Measurements from ENCODE around the gene GPR132. TPM values are rescaled to one million over a fixed set of nuclear protein-coding genes. Genes with fewer than 3 reads are reported as not detected.

Gene GPR132
- total and polyA plus RNA-seq, 10 of the 15 experiments (the other 5 are each of a cell fraction or from before 2014, with no cell fraction given), result 1.9 to 49.3 (median 20.4) TPM

DNA sequence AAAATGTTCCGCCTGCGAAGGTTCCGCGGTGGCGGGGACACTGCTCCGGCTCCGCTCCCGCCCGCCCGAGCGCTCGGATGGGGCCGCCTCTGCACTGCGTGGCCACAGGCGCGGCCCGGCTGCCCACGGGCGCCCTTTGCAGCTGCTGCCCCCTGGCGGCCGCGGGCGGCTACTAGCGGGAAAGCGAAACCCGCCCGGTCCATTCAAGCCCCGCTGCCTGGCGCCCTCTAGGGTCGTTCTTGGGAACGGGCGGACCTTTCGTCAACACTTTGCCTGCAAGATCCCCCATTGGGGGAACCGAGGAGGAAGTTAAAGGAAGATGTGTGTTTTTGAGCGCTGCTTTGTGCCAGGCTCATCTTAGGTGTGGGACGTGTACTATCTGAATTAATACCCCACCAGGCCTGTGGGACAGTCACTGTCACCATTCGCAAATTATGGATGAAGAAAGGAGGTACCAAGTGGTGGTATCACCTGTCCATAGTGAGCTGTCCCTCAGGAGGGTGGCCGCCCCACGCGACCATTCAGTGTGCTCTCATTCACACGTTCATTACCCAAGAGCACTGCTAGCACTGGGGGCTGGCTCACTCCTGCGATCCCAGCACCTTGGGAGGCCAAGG, 19.4 kb downstream of the GPR132 start (continued):
- TF ChIP-seq, protein P1, sequence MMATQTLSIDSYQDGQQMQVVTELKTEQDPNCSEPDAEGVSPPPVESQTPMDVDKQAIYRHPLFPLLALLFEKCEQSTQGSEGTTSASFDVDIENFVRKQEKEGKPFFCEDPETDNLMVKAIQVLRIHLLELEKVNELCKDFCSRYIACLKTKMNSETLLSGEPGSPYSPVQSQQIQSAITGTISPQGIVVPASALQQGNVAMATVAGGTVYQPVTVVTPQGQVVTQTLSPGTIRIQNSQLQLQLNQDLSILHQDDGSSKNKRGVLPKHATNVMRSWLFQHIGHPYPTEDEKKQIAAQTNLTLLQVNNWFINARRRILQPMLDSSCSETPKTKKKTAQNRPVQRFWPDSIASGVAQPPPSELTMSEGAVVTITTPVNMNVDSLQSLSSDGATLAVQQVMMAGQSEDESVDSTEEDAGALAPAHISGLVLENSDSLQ (IDR thresholded peaks at IDR 0.05), result no peak
- TF ChIP-seq RBBP5 (conservative IDR thresholded peaks at IDR 0.05) (no peak), SREBF2 (IDR thresholded peaks at IDR 0.05; ENCODE audit: low read length) (no peak), RCOR1 (conservative IDR thresholded peaks at IDR 0.05; ENCODE audit: low read depth, low read length) (no peak), SIN3A (IDR thresholded peaks at IDR 0.05; ENCODE audit: low read depth, low read length) (no peak), CBX5 (IDR thresholded peaks at IDR 0.05; ENCODE audit: low read depth) (0 out of 2 replicates have a peak, but pooled peaks have one; percentile 63), CBFB (IDR thresholded peaks at IDR 0.05; ENCODE audit: low read depth) (no peak), POLR2AphosphoS2 (IDR thresholded peaks at IDR 0.05; ENCODE audit: low read depth, low read length) (peak; percentile 81; the same call in 1 of the 2 replicates), SP1 (IDR thresholded peaks at IDR 0.05; ENCODE audit: low read depth, low read length) (no peak), FOXK2 (IDR thresholded peaks at IDR 0.05) (no peak), EZH2 (IDR thresholded peaks at IDR 0.05; ENCODE audit: borderline replicate concordance, control insufficient read depth, low read depth, low read length) (no peak), POLR2AphosphoS5 (IDR thresholded peaks at IDR 0.05; ENCODE audit: low read length) (no peak; the same call in 1 of the 2 replicates), NFXL1 (IDR thresholded peaks at IDR 0.05; ENCODE audit: borderline replicate concordance) (no peak), ZNF217 (IDR thresholded peaks at IDR 0.05) (peak; percentile 44; the same call in 1 of the 2 replicates), LARP7 (IDR thresholded peaks at IDR 0.05) (peak; percentile 87), CBX3 (IDR thresholded peaks at IDR 0.05; ENCODE audit: borderline replicate concordance, low read depth) (no peak), GATAD2B (conservative IDR thresholded peaks at IDR 0.05; ENCODE audit: low read depth) (peak; percentile 90), TCF12 (IDR thresholded peaks at IDR 0.05; ENCODE audit: low read depth, low read length) (0 out of 2 replicates have a peak, but pooled peaks have one; percentile 45), TAF1 (IDR thresholded peaks at IDR 0.05; ENCODE audit: borderline replicate concordance, low read depth, low read length) (no peak)
- TF ChIP-seq, protein P2, sequence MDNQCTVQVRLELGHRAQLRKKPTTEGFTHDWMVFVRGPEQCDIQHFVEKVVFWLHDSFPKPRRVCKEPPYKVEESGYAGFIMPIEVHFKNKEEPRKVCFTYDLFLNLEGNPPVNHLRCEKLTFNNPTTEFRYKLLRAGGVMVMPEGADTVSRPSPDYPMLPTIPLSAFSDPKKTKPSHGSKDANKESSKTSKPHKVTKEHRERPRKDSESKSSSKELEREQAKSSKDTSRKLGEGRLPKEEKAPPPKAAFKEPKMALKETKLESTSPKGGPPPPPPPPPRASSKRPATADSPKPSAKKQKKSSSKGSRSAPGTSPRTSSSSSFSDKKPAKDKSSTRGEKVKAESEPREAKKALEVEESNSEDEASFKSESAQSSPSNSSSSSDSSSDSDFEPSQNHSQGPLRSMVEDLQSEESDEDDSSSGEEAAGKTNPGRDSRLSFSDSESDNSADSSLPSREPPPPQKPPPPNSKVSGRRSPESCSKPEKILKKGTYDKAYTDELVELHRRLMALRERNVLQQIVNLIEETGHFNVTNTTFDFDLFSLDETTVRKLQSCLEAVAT (IDR thresholded peaks at IDR 0.05), result no peak
- TF ChIP-seq, protein P3, sequence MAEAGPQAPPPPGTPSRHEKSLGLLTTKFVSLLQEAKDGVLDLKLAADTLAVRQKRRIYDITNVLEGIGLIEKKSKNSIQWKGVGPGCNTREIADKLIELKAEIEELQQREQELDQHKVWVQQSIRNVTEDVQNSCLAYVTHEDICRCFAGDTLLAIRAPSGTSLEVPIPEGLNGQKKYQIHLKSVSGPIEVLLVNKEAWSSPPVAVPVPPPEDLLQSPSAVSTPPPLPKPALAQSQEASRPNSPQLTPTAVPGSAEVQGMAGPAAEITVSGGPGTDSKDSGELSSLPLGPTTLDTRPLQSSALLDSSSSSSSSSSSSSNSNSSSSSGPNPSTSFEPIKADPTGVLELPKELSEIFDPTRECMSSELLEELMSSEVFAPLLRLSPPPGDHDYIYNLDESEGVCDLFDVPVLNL (IDR thresholded peaks at IDR 0.05; ENCODE audit: low read depth, low read length), result 0 out of 2 replicates have a peak, but pooled peaks have one; percentile 24
- TF ChIP-seq, protein P4, sequence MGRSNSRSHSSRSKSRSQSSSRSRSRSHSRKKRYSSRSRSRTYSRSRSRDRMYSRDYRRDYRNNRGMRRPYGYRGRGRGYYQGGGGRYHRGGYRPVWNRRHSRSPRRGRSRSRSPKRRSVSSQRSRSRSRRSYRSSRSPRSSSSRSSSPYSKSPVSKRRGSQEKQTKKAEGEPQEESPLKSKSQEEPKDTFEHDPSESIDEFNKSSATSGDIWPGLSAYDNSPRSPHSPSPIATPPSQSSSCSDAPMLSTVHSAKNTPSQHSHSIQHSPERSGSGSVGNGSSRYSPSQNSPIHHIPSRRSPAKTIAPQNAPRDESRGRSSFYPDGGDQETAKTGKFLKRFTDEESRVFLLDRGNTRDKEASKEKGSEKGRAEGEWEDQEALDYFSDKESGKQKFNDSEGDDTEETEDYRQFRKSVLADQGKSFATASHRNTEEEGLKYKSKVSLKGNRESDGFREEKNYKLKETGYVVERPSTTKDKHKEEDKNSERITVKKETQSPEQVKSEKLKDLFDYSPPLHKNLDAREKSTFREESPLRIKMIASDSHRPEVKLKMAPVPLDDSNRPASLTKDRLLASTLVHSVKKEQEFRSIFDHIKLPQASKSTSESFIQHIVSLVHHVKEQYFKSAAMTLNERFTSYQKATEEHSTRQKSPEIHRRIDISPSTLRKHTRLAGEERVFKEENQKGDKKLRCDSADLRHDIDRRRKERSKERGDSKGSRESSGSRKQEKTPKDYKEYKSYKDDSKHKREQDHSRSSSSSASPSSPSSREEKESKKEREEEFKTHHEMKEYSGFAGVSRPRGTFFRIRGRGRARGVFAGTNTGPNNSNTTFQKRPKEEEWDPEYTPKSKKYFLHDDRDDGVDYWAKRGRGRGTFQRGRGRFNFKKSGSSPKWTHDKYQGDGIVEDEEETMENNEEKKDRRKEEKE (IDR thresholded peaks at IDR 0.05), result no peak
- TF ChIP-seq, protein P5, sequence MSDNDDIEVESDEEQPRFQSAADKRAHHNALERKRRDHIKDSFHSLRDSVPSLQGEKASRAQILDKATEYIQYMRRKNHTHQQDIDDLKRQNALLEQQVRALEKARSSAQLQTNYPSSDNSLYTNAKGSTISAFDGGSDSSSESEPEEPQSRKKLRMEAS (IDR thresholded peaks at IDR 0.05; ENCODE audit: low read depth, low read length), result no peak
